Trophoblast cell (in vitro differentiated cells and primary cell): ENCODE measurements around the gene UIMC1.
A peak's percentile ranks its signal among the peaks of the same experiment; 100 is the strongest.

Experiments used
- DNase-seq, 2 donors: peaks; one replicate each; pipeline ENCODE4 v3.0.0-alpha.2; 2016
- H2AFZ ChIP-seq: 2 replicates; pipeline ENCODE4 v1.6.1; 2013; ENCODE audit warnings: low read length, moderate library complexity, mild to moderate bottlenecking; ENCODE audit not compliant: insufficient read depth, poor library complexity
- H2AK5ac ChIP-seq: 2 replicates; pipeline ENCODE4 v1.6.1; 2013; ENCODE audit warnings: mild to moderate bottlenecking, low read length
- H2BK120ac ChIP-seq: 2 replicates; pipeline ENCODE4 v1.6.1; 2013; ENCODE audit warnings: low read length, mild to moderate bottlenecking, moderate library complexity; ENCODE audit not compliant: insufficient read depth, poor library complexity
- H2BK12ac ChIP-seq: 2 replicates; pipeline ENCODE4 v1.6.1; 2013; ENCODE audit warnings: mild to moderate bottlenecking, low read length, moderate library complexity
- H2BK5ac ChIP-seq: 2 replicates; pipeline ENCODE4 v1.6.1; 2013; ENCODE audit warnings: low read length, low read depth, moderate library complexity, mild to moderate bottlenecking; ENCODE audit not compliant: poor library complexity
- H3K14ac ChIP-seq: 2 replicates; pipeline ENCODE4 v1.6.1; 2013; ENCODE audit warnings: mild to moderate bottlenecking, low read length
- H3K18ac ChIP-seq: 2 replicates; pipeline ENCODE4 v1.6.1; 2013; ENCODE audit warnings: mild to moderate bottlenecking, low read length
- H3K23ac ChIP-seq: 2 replicates; pipeline ENCODE4 v1.6.1; 2013; ENCODE audit warnings: low read length
- H3K27ac ChIP-seq: 2 replicates; pipeline ENCODE4 v1.5.1; 2013; ENCODE audit warnings: low read depth, mild to moderate bottlenecking, inconsistent platforms, low read length, moderate library complexity
- H3K27me3 ChIP-seq: 2 replicates; pipeline ENCODE4 v1.6.1; 2013; ENCODE audit warnings: inconsistent platforms, mild to moderate bottlenecking, low read length, moderate library complexity; ENCODE audit not compliant: insufficient read depth
- H3K36me3 ChIP-seq, 2 experiments: 1 replicate in 1 of 2; 2 replicates in 1 of 2; pipeline ENCODE4 v1.6.1; 2013; ENCODE audit warnings: low read length in 2 of 2, mild to moderate bottlenecking in 2 of 2, moderate library complexity in 1 of 2; ENCODE audit not compliant: insufficient read depth in 2 of 2, control insufficient read depth in 1 of 2
- H3K4ac ChIP-seq: 2 replicates; pipeline ENCODE4 v1.6.1; 2013; ENCODE audit warnings: low read depth, mild to moderate bottlenecking, low read length, moderate library complexity
- H3K4me1 ChIP-seq, 2 experiments: 1 replicate in 1 of 2; 2 replicates in 1 of 2; pipeline ENCODE4 v1.6.1; 2013; ENCODE audit warnings: low read length in 2 of 2, mild to moderate bottlenecking in 2 of 2, moderate library complexity in 1 of 2; ENCODE audit not compliant: insufficient read depth in 2 of 2, control insufficient read depth in 1 of 2
- H3K4me2 ChIP-seq: 2 replicates; pipeline ENCODE4 v1.6.1; 2013; ENCODE audit warnings: inconsistent platforms, mild to moderate bottlenecking, low read length, moderate library complexity
- H3K4me3 ChIP-seq: 2 replicates; pipeline ENCODE4 v1.5.1; 2013; ENCODE audit warnings: mild to moderate bottlenecking, low read depth, low read length, inconsistent platforms
- H3K79me1 ChIP-seq: one replicate; pipeline ENCODE4 v1.6.1; 2013; ENCODE audit warnings: low read length
- H3K79me2 ChIP-seq: 2 replicates; pipeline ENCODE4 v1.6.1; 2013; ENCODE audit warnings: low read length, mild to moderate bottlenecking; ENCODE audit not compliant: control insufficient read depth, insufficient read depth, poor library complexity
- H3K9ac ChIP-seq: 2 replicates; pipeline ENCODE4 v1.6.1; 2013; ENCODE audit warnings: mild to moderate bottlenecking, low read length
- H3K9me3 ChIP-seq: 2 replicates; pipeline ENCODE4 v1.6.1; 2013; ENCODE audit warnings: low read depth, mild to moderate bottlenecking, control low read depth, inconsistent platforms, low read length; ENCODE audit not compliant: insufficient read depth
- H4K12ac ChIP-seq: 2 replicates; pipeline ENCODE4 v1.6.1; 2013; ENCODE audit warnings: low read depth, mild to moderate bottlenecking, low read length, moderate library complexity
- H4K8ac ChIP-seq: 2 replicates; pipeline ENCODE4 v1.6.1; 2013; ENCODE audit warnings: low read depth, mild to moderate bottlenecking, low read length, moderate library complexity
- H4K91ac ChIP-seq: one replicate; pipeline ENCODE4 v1.6.1; 2013; ENCODE audit warnings: low read depth, mild to moderate bottlenecking, low read length, moderate library complexity
- WGBS: extraction: QIAGEN DNeasy Blood & Tissue Kit; methylation state at CpG from one replicate; pipeline ENCODE4 v1.1.7; 2013; ENCODE audit warnings: missing lambda C conversion rate; ENCODE audit not compliant: insufficient read length, insufficient coverage; ENCODE audit errors: extremely low coverage; 5-methylcytosine and 5-hydroxymethylcytosine counted together

Gene UIMC1

GRCh38 chr5:177040814-177041420 is 34.3 kb upstream of the UIMC1 start:
- Histone ChIP-seq H3K79me2 (no peaks in the 10 kb centered on the region), H3K23ac (peak overlapping the region; percentile 56), H3K4me1 (no peaks in the 10 kb centered on the region), H4K12ac (no peak overlapping the region), H2AFZ (no peak overlapping the region), H3K9ac (no peak overlapping the region), H3K27ac (no peak overlapping the region), H3K18ac (no peak overlapping the region), H3K79me1 (no peaks in the 10 kb centered on the region), H3K36me3 (peaks cover 5 to 21% of the 10 kb centered on the region in 2 experiments), H2BK12ac (no peak overlapping the region), H3K14ac (no peak overlapping the region), H2BK5ac (no peak overlapping the region), H3K4me3 (no peak overlapping the region), H3K9me3 (no peaks in the 10 kb centered on the region), H4K8ac (no peak overlapping the region), H4K91ac (no peak overlapping the region), H2BK120ac (no peak overlapping the region), H3K4me2 (no peak overlapping the region), H2AK5ac (no peak overlapping the region), H3K27me3 (no peaks in the 10 kb centered on the region), H3K4ac (no peak overlapping the region)
- no peak for DNase-seq
- WGBS, result no CpG with 5 or more reads among the region's 3 CpGs

GRCh38 chr5:177036921-177037320 is 30.3 kb upstream of the UIMC1 start:
- no CpG with 5 or more reads among the region's 5 CpGs for WGBS
- no peak overlapping the region for H4K12ac ChIP-seq

GRCh38 chr5:177036443-177036842 is 29.9 kb upstream of the UIMC1 start:
- H3K4me2 ChIP-seq, result no peak overlapping the region
- no peak overlapping the region for H2BK120ac ChIP-seq
- H4K8ac ChIP-seq, result no peak overlapping the region
- H3K4ac ChIP-seq, result no peak overlapping the region
- no peak overlapping the region for H2BK5ac ChIP-seq
- no peak overlapping the region for H4K91ac ChIP-seq
- H3K18ac ChIP-seq, result no peak overlapping the region
- no peak overlapping the region for H3K9ac ChIP-seq
- no CpG with 5 or more reads among the region's 5 CpGs for WGBS
- no peak overlapping the region for H3K4me3 ChIP-seq
- no peak overlapping the region for H3K14ac ChIP-seq
- no peaks in the 10 kb centered on the region for H3K27me3 ChIP-seq
- no peak for DNase-seq
- H3K9me3 ChIP-seq, result no peaks in the 10 kb centered on the region
- no peaks in the 10 kb centered on the region for H3K79me1 ChIP-seq
- H3K79me2 ChIP-seq, result no peaks in the 10 kb centered on the region
- H2AK5ac ChIP-seq, result no peak overlapping the region
- no peaks in the 10 kb centered on the region for H3K4me1 ChIP-seq
- H3K36me3 ChIP-seq, result peaks cover 4 to 5% of the 10 kb centered on the region in 2 experiments
- no peak overlapping the region for H4K12ac ChIP-seq
- H2AFZ ChIP-seq, result no peak overlapping the region
- H3K23ac ChIP-seq, result no peak overlapping the region
- H2BK12ac ChIP-seq, result no peak overlapping the region
- no peak overlapping the region for H3K27ac ChIP-seq

More at GRCh38 chr5:177036921-177037320, 30.3 kb upstream of the UIMC1 start:
- H3K79me2 ChIP-seq, result no peaks in the 10 kb centered on the region
- no peaks in the 10 kb centered on the region for H3K27me3 ChIP-seq
- H3K36me3 ChIP-seq, result peaks cover 4 to 8% of the 10 kb centered on the region in 2 experiments
- H2BK5ac ChIP-seq, result no peak overlapping the region
- H3K14ac ChIP-seq, result no peak overlapping the region
- no peak overlapping the region for H3K27ac ChIP-seq
- no peak overlapping the region for H4K8ac ChIP-seq
- no peaks in the 10 kb centered on the region for H3K9me3 ChIP-seq
- no peak for DNase-seq
- H3K79me1 ChIP-seq, result no peaks in the 10 kb centered on the region
- no peak overlapping the region for H3K9ac ChIP-seq
- H2AFZ ChIP-seq, result no peak overlapping the region
- no peak overlapping the region for H3K4me3 ChIP-seq
- H2BK120ac ChIP-seq, result no peak overlapping the region
- no peak overlapping the region for H4K91ac ChIP-seq
- no peak overlapping the region for H3K4me2 ChIP-seq
- H2AK5ac ChIP-seq, result no peak overlapping the region
- no peaks in the 10 kb centered on the region for H3K4me1 ChIP-seq
- no peak overlapping the region for H3K18ac ChIP-seq
- no peak overlapping the region for H2BK12ac ChIP-seq
- no peak overlapping the region for H3K23ac ChIP-seq
- H3K4ac ChIP-seq, result no peak overlapping the region

- Histone ChIP-seq H3K27me3 (no peaks in the 10 kb centered on the region), H3K4me3 (no peak overlapping the region), H3K4me1 (no peaks in the 10 kb centered on the region), H3K79me1 (no peaks in the 10 kb centered on the region), H3K79me2 (no peaks in the 10 kb centered on the region), H3K27ac (no peak overlapping the region), H4K12ac (no peak overlapping the region), H3K18ac (no peak overlapping the region), H3K4ac (no peak overlapping the region), H3K14ac (no peak overlapping the region), H3K9me3 (no peaks in the 10 kb centered on the region), H4K8ac (no peak overlapping the region), H2AFZ (no peak overlapping the region), H2BK5ac (no peak overlapping the region), H3K23ac (no peak overlapping the region), H4K91ac (no peak overlapping the region), H3K9ac (no peak overlapping the region), H2AK5ac (no peak overlapping the region), H3K4me2 (no peak overlapping the region), H2BK12ac (no peak overlapping the region), H3K36me3 (peaks cover 2 to 4% of the 10 kb centered on the region in 2 experiments), H2BK120ac (no peak overlapping the region)
- no CpG with 5 or more reads among the region's 1 CpG for WGBS
- no peak for DNase-seq
Observed at GRCh38 chr5:177035976-177036375, 29.4 kb upstream of the UIMC1 start.
